Measurements from ENCODE around the gene PCDHB9.
A peak's percentile ranks its signal among the peaks of the same experiment; 100 is the strongest.
"Not testable (repeated sequence)": the region's sequence is repeated elsewhere in the genome, so short reads cannot be mapped to it uniquely, and the experiment has no call there.

PCDHB9 gene

GRCh38 chr5:141189131-141189530 lies 2.2 kb downstream of the PCDHB9 start:
- not testable (repeated sequence) for DNase-seq

DNA sequence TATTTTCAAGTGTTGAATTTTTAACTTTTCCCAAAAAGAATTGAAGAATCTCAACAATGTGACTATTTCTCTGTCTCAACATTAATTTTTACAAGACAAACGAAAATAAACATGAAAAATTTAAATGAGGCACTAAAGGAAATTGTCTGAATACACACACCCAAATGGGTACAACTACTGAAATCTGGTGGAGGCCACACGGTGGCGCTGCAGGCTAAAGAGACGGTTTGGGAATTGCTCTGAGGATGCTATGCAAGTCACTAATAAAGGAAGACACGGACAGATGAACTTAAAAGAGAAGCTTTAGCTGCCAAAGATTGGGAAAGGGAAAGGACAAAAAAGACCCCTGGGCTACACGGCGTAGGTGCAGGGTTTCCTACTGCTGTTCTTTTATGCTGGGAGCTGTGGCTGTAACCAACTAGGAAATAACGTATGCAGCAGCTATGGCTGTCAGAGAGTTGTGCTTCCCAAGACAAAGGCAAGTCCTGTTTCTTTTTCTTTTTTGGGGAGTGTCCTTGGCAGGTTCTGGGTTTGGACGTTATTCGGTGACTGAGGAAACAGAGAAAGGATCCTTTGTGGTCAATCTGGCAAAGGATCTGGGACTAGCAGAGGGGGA lies 5.3 kb downstream of the PCDHB9 start, which contains the start of gene PCDHB10:
Gene PCDHB10, plus strand, starts transcription at position 244 of the 616 bp plus-strand sequence. Its CDS starts 200 bp downstream, at position 444.
- DNase-seq = no peak

DNA sequence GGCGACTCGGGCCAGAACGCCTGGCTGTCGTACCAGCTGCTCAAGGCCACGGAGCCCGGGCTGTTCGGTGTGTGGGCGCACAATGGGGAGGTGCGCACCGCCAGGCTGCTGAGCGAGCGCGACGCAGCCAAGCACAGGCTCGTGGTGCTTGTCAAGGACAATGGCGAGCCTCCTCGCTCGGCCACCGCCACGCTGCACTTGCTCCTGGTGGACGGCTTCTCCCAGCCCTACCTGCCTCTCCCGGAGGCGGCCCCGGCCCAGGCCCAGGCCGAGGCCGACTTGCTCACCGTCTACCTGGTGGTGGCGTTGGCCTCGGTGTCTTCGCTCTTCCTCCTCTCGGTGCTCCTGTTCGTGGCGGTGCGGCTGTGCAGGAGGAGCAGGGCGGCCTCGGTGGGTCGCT lies 7.4 kb downstream of the PCDHB9 start:
- DNase-seq = not testable (repeated sequence)

DNA sequence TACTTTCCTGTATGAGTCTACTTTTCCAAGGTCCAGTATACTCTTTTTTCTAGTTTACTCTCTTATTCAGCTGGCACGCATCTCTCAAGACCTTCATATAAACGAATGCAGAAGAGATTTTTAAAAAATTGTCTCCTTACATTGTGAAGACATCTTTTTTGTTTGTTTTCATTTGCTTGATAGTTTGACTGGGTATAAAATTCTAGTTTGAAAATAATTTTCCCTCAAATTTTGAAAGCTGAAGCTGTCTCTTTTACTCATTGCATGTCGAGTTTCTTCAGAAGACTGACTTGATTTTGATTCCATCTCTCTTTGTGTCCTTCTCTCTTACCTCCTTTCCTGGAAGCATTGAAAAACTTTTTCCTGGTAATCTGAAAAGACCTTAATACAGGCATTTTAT lies 9.4 kb downstream of the PCDHB9 start:
- no peak for DNase-seq

GRCh38 chr5:141199359-141200235 lies 12.6 kb downstream of the PCDHB9 start, which contains the start of gene PCDHB11:
TSS of gene PCDHB11 (plus strand) at chr5:141199627. CDS start at chr5:141199775, 148 bp downstream.
- no peak for DNase-seq

DNA sequence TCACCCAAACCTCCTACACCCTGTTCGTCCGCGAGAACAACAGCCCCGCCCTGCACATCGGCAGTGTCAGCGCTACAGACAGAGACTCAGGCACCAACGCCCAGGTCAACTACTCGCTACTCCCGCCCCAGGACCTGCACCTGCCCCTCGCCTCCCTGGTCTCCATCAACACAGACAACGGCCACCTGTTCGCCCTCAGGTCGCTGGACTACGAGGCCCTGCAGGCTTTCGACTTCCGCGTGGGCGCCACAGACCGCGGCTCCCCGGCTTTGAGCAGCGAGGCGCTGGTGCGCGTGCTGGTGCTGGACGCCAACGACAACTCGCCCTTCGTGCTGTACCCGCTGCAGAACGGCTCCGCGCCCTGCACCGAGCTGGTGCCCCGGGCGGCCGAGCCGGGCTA lies 14.2 kb downstream of the PCDHB9 start:
- DNase-seq = not testable (repeated sequence)

GRCh38 chr5:141201646-141202045 lies 14.7 kb downstream of the PCDHB9 start:
- not testable (repeated sequence) for DNase-seq

- DNase-seq = no peak
Measured at GRCh38 chr5:141208478-141208877, 21.5 kb downstream of the PCDHB9 start, which contains the start of gene PCDHB12. TSS of gene PCDHB12 (plus strand) at chr5:141208719. CDS start at chr5:141208908, 189 bp downstream.

DNA sequence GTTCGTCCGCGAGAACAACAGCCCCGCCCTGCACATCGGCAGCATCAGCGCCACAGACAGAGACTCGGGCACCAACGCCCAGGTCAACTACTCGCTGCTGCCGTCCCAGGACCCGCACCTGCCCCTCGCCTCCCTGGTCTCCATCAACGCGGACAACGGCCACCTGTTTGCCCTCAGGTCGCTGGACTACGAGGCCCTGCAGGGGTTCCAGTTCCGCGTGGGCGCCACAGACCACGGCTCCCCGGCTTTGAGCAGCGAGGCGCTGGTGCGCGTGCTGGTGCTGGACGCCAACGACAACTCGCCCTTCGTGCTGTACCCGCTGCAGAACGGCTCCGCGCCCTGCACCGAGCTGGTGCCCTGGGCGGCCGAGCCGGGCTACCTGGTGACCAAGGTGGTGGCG lies 23.3 kb downstream of the PCDHB9 start:
- DNase-seq = not testable (repeated sequence)

- not testable (repeated sequence) for DNase-seq
Measured at GRCh38 chr5:141210849-141211248, 23.9 kb downstream of the PCDHB9 start.

DNA sequence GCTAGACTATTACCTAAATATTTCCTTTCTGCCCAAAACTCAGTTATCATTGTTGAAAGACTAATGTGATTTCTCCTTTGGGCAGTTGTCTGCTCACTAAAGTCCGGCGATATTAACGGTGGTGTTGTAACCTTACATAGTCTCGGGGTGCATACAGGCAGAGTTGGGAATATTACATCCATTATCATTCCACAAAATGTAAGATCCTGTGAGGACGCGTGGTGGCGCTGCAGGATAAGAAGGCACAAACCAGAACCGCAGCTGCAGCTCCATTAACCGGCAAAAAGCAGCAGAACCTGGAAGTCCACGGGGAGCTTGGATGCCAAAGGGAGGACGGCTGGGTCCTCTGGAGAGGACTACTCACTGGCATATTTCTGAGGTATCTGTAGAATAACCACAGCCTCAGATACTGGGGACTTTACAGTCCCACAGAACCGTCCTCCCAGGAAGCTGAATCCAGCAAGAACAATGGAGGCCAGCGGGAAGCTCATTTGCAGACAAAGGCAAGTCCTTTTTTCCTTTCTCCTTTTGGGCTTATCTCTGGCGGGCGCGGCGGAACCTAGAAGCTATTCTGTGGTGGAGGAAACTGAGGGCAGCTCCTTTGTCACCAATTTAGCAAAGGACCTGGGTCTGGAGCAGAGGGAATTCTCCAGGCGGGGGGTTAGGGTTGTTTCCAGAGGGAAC lies 26.8 kb downstream of the PCDHB9 start, which contains the start of gene PCDHB13:
Gene PCDHB13, plus strand, starts transcription at position 264 of the 684 bp plus-strand sequence. Its CDS starts 205 bp downstream, at position 469.
- peak in 1 of 5 donors; percentile 8 for DNase-seq

GRCh38 chr5:141214583-141214982 lies 27.6 kb downstream of the PCDHB9 start:
- DNase-seq = not testable (repeated sequence)

DNA sequence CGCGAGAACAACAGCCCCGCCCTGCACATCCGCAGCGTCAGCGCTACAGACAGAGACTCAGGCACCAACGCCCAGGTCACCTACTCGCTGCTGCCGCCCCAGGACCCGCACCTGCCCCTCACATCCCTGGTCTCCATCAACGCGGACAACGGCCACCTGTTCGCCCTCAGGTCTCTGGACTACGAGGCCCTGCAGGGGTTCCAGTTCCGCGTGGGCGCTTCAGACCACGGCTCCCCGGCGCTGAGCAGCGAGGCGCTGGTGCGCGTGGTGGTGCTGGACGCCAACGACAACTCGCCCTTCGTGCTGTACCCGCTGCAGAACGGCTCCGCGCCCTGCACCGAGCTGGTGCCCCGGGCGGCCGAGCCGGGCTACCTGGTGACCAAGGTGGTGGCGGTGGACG lies 28.5 kb downstream of the PCDHB9 start:
- DNase-seq = not testable (repeated sequence)

DNA sequence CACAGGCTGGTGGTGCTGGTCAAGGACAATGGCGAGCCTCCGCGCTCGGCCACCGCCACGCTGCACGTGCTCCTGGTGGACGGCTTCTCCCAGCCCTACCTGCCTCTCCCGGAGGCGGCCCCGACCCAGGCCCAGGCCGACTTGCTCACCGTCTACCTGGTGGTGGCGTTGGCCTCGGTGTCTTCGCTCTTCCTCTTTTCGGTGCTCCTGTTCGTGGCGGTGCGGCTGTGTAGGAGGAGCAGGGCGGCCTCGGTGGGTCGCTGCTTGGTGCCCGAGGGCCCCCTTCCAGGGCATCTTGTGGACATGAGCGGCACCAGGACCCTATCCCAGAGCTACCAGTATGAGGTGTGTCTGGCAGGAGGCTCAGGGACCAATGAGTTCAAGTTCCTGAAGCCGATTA lies 29.1 kb downstream of the PCDHB9 start:
- not testable (repeated sequence) for DNase-seq

DNA sequence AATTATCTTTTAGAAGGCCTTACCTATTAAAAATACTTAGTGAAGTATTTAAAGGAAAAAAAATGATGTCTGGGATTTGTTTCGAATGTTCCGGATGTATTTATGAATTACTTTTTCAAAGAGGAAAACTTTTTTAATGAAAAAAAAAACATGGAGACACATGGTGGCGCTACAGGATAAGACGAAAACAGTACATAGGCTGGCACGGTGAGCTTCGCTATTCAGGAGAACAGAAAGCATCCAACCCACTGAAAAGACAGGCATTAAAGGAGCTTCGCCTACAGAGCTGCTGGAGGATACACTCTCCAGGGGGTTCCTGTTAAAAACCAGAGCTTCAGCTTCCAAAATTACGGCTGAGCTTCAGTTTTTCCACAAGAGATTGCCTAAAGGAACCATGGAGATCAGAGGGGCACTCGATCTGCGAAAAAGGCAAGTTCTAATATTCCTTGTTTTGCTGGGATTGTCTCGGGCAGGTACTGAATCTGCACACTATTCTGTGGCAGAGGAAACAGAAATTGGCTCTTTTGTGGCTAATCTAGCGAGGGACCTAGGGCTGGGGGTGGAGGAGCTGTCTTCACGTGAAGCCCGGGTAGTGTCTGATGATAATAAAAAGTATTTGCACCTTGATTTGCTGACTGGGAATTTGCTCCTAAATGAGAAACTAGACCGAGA lies 36.3 kb downstream of the PCDHB9 start, which contains the start of gene PCDHB14:
Gene PCDHB14, plus strand, starts transcription at position 232 of the 672 bp plus-strand sequence. Its CDS starts 163 bp downstream, at position 395.
- no peak for DNase-seq

DNA sequence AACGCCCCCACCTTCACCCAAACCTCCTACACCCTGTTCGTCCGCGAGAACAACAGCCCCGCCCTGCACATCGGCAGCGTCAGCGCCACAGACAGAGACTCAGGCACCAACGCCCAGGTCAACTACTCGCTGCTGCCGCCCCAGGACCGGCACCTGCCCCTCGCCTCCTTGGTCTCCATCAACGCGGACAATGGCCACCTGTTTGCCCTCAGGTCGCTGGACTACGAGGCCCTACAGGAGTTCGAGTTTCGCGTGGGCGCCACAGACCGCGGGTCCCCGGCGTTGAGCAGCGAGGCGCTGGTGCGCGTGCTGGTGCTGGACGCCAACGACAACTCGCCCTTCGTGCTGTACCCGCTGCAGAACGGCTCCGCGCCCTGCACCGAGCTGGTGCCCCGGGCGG lies 37.9 kb downstream of the PCDHB9 start:
- not testable (repeated sequence) for DNase-seq

DNA sequence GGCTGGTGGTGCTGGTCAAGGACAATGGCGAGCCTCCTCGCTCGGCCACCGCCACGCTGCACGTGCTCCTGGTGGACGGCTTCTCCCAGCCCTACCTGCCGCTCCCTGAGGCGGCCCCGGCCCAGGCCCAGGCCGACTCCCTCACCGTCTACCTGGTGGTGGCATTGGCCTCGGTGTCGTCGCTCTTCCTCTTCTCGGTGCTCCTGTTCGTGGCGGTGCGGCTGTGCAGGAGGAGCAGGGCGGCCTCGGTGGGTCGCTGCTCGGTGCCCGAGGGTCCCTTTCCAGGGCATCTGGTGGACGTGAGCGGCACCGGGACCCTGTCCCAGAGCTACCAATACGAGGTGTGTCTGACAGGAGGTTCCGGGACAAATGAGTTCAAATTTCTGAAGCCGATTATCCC lies 38.5 kb downstream of the PCDHB9 start:
- not testable (repeated sequence) for DNase-seq

DNA sequence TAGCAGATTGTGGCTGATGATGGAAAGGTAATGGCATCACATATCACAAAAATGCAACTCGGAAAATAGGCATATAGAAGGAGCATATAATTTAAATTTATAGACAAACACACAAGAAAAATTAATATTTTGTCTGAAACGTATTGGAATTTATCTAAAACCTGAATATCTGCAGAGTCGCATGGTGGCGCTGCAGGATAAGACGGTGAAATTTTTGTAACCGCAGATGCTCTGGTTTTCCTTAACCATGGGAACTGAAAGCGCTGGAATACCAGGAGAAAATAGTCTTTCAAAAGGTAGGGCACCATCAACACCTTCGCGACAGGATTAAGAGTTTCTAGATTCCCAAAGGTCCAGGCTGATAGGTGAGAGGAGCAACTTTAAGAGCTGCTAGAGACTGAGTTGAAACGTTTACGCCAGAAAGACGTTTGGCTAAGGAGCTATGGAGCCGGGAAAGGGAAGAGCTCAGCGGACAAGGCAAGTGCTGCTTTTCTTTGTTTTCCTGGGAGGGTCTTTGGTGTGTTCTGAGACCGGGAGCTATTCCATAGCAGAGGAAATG lies 47.2 kb downstream of the PCDHB9 start:
- DNase-seq = no peak

- DNase-seq = not testable (repeated sequence)
Measured at GRCh38 chr5:141235922-141236321, 49.0 kb downstream of the PCDHB9 start.

GRCh38 chr5:141236516-141237313 lies 49.8 kb downstream of the PCDHB9 start:
- no peak for DNase-seq

Measured in T-helper 1 cell (primary cell).